GM12872 (cell line): Measurements from ENCODE around the gene DLG2.

ENCODE experiments used
- TF ChIP-seq, protein P1 (sequence below): IDR thresholded peaks from 3 replicates; pipeline ENCODE4 v1.5.1; 2011; ENCODE audit warnings: low read depth, mild to moderate bottlenecking, low read length, moderate library complexity; ENCODE audit not compliant: insufficient read depth

Gene DLG2

DNA sequence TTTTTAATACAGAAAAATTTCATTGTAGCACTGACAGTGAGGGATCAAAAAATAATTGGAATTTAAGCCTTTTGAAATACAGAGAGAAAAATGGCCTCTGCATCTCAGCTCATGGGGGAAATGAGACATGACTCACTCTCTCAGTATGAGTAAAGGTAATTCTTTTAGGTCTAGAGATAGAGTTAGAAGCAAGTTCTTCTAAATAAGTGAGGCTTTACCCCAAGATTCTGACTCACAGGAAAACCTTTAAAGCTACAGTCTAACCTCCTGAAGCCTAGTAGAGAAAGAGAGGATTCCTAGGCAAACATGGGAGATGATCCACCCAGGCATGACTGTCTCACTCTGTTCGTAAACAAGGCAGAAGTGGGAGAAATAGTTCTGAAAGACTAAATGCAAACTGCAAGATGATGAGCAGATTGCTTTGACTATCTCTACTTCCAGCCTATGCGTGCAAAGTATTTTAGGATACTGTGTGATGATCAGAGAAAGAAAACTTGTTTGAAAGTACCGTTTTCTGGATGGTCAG lies 1337.7 kb downstream of the DLG2 start:
- TF ChIP-seq, protein P1, sequence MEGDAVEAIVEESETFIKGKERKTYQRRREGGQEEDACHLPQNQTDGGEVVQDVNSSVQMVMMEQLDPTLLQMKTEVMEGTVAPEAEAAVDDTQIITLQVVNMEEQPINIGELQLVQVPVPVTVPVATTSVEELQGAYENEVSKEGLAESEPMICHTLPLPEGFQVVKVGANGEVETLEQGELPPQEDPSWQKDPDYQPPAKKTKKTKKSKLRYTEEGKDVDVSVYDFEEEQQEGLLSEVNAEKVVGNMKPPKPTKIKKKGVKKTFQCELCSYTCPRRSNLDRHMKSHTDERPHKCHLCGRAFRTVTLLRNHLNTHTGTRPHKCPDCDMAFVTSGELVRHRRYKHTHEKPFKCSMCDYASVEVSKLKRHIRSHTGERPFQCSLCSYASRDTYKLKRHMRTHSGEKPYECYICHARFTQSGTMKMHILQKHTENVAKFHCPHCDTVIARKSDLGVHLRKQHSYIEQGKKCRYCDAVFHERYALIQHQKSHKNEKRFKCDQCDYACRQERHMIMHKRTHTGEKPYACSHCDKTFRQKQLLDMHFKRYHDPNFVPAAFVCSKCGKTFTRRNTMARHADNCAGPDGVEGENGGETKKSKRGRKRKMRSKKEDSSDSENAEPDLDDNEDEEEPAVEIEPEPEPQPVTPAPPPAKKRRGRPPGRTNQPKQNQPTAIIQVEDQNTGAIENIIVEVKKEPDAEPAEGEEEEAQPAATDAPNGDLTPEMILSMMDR = no peak

DNA sequence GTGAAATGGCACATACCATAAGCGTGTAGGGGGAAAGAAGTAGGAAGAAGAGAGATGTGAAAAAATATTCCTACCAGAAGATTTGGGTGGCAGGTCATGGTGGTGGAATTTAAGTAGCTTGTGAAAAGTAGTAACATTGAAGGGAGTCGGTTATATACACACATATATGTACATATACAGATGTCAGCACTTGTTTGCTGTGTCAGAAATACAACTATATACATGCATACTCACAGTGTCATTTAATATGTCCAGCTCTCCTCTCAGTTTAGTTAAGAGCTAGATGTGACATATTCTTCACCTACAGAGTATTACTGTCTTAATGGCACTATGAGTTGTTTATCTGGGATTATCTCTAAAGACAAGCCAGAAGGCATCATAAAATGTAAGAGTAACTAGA lies 1353.6 kb downstream of the DLG2 start:
- TF ChIP-seq, protein P1 = no peak

DNA sequence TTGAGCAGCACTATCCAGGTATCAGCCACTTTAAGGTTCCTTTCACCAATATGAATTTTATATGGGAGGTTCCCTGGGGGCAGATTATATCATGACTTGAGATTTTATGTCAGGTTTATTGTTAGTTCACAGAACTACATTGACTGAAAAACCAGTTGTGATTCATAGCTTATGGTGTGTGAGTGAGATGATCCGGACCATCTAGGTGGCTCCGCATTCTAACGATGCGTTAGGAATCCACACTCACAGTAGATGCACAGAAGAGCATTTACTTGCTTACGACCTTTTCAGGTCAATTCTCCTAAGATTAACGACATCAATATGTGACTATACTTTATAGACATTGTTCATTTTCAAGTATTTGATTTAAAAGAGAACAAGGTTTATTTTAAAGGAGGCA lies 1356.7 kb downstream of the DLG2 start:
- TF ChIP-seq, protein P1 = no peak

DNA sequence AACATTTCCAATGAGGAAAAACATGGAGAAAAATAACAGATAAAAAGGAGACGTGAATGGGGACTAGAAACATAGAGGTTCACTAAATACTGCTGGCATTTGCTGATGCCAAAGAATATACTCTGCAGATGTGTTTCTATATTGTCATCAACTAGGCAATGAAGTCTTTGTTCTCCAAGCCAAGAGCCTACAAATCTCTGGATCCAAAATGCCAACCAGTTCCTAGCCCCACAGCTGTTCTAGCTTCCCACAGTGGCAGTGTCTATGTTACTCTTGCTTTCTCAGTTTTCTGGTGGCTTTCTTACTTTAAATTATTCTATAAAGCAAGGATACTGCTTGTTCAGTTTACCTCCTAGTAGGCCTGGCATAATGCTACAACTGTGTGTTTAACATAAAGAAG lies 1363.1 kb downstream of the DLG2 start:
- TF ChIP-seq, protein P1 = no peak

DNA sequence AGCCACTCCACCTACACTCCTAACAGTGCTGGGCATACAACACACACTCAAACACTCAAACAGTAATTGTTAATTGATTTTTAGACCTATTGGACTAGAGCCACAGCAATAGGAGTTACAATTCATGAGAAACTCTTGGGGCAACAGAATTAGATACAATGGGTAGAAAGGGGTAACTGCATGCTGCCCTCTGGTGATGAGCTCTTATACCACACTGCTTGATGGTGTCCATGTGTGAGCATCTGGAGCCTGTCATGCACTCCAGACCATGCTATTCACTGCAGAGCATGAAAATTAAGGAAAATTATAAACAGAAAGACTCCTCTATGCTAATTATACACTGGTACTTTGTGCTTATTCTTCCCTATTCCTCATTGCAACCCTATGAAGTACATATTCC lies 1365.4 kb downstream of the DLG2 start:
- TF ChIP-seq, protein P1 = peak; percentile 41; the same call in 1 of the 3 replicates

DNA sequence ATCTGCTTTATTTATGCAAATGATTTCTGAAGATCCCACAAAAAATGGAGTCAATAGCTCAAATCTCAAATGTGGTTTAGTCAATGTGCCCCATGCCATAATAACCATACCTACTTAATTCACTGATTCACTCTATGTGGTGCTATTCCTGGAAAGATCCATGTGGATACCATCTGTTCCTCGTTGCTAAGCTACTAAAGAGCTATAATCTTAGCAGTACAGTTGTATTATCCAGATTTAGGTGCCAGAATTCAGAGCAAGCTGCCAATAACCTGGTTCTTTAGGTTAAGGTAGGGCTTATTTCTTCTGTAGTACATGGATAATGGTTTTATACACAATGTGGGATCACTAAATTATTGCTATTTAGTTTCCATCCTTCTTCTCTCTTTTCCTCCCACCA lies 1366.3 kb downstream of the DLG2 start:
- TF ChIP-seq, protein P1 = no peak

DNA sequence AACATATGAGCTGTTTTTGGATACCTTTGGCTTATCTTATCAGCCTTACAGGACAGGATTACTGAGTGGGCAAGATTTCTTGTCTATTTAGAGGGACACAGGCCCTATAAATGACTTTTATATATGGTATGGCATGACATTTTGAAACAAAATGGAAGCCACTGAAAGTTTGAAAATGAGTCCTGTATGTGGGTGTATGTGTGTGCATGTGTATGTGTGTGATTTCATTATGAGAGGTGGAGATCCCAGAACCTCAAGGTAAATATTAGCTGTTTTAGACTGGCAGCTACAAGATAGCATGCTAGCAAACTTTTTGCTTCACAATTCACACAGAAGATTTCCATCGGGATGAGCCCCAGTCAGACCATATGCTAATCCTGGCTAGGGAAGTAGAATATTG lies 1370.5 kb downstream of the DLG2 start:
- TF ChIP-seq, protein P1 = no peak
